Ascending aorta (tissue), 2 donors: ENCODE data around the gene CRACDL. TPM values are rescaled to one million over a fixed set of nuclear protein-coding genes. Genes with fewer than 3 reads are reported as not detected.

ENCODE experiments used
- DNase-seq, 2 donors: peaks; one replicate each; pipeline ENCODE4 v3.0.0-alpha.2; 2019; ENCODE audit warnings: low spot score in 2 of 2
- H3K27ac ChIP-seq, 2 donors: fragments of 200-600 bp; sonication (generic); one replicate each; pipeline ENCODE4 v1.5.1; 2016 to 2017; ENCODE audit warnings: mild to moderate bottlenecking in 1 of 2
- H3K27me3 ChIP-seq: fragments of 200-600 bp; sonication (generic); one replicate; pipeline ENCODE4 v1.5.1; 2017
- H3K36me3 ChIP-seq, 2 donors: fragments of 200-600 bp; sonication (generic); one replicate each; pipeline ENCODE4 v1.5.1; 2016
- H3K4me1 ChIP-seq, 2 donors: fragments of 200-600 bp; sonication (generic); one replicate each; pipeline ENCODE4 v1.5.1; 2016 to 2017; ENCODE audit warnings: mild to moderate bottlenecking in 1 of 2
- H3K4me3 ChIP-seq, 2 donors: fragments of 200-600 bp; sonication (generic); one replicate each; pipeline ENCODE4 v1.5.1; 2016 to 2017; ENCODE audit warnings: mild to moderate bottlenecking in 1 of 2
- H3K9me3 ChIP-seq, 2 donors: fragments of 200-600 bp; sonication (generic); one replicate each; pipeline ENCODE4 v1.5.1; 2016
- intact Hi-C: fragments of 100-400 bp; cut with DNase I; formaldehyde crosslinking; loops from one replicate; pipeline ENCODE4 v1.15.1; 2023
- total RNA-seq: library from RNA; depleted of rRNA; stranded (reverse); fragments of >200 nt; gene quantifications from one replicate; pipeline ENCODE4 v1.1.0, GENCODE V29; 2016
- TF ChIP-seq, protein P1 (sequence below), 3 experiments: fragments of 200-600 bp in 2 of 3; fragments of 450-650 bp in 1 of 3; sonication (generic) in 2 of 3; IDR thresholded peaks; one replicate each; pipeline ENCODE4 v1.5.1; 2016 to 2019; ENCODE audit warnings: antibody characterized with exemption in 3 of 3, mild to moderate bottlenecking in 1 of 3, moderate library complexity in 1 of 3

The CRACDL gene
- total RNA-seq, 1 donor from 2014 or later = 51.9 TPM

DNA sequence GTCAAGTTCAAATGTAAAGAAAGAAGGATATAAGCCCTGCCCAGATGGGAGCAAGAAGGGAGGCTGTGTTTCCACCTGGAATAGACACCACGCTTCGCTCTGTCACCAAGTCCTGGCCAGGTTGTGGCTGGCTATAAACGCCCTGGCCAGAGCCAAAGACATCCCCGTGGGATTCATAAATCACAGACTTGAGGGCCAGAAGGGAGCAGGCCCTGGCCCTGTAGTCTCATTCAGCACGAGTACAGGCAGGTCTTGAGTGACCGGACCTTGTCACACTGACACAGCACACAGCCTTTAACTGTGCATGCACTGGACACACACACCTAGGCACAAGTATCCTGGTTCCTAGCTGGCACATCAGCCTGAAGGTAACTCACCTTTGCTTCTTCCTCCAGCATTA lies 110.6 kb downstream of the CRACDL start:
- Histone ChIP-seq H3K4me1 (peaks cover 3 to 10% of the 10 kb centered on the region in 2 donors), H3K4me3 (no peak overlapping the region), H3K9me3 (no peaks in the 10 kb centered on the region), H3K36me3 (no peaks in the 10 kb centered on the region), H3K27ac (peak overlapping the region in 1 of 2 donors; percentile 86), H3K27me3 (no peaks in the 10 kb centered on the region)
- intact Hi-C loops = no loop called here
- TF ChIP-seq, protein P1, sequence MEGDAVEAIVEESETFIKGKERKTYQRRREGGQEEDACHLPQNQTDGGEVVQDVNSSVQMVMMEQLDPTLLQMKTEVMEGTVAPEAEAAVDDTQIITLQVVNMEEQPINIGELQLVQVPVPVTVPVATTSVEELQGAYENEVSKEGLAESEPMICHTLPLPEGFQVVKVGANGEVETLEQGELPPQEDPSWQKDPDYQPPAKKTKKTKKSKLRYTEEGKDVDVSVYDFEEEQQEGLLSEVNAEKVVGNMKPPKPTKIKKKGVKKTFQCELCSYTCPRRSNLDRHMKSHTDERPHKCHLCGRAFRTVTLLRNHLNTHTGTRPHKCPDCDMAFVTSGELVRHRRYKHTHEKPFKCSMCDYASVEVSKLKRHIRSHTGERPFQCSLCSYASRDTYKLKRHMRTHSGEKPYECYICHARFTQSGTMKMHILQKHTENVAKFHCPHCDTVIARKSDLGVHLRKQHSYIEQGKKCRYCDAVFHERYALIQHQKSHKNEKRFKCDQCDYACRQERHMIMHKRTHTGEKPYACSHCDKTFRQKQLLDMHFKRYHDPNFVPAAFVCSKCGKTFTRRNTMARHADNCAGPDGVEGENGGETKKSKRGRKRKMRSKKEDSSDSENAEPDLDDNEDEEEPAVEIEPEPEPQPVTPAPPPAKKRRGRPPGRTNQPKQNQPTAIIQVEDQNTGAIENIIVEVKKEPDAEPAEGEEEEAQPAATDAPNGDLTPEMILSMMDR (IDR thresholded peaks at IDR 0.05) = no peak
- no peak for DNase-seq

DNA sequence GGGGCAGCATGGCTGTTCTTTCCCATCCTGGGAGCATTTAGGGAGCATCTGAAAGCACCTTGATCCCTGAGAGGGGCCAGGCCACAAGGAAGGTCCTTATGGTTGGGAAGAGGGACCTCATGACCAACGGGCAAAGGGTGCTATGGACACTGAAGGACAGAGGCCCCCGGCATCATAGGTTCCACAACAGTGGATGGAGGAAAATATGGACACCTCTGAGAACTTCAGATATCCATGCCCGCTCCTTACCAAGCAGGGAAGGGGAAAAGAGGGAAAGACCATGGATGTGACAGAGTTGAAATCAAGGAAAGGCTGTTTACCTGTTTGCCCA lies 111.0 kb downstream of the CRACDL start:
- no peaks in the 10 kb centered on the region for H3K9me3 ChIP-seq
- peak overlapping the region in 1 of 2 donors; percentile 86 for H3K27ac ChIP-seq
- no peak overlapping the region for H3K4me3 ChIP-seq
- no peak for DNase-seq
- peaks cover 3 to 10% of the 10 kb centered on the region in 2 donors for H3K4me1 ChIP-seq
- no peaks in the 10 kb centered on the region for H3K27me3 ChIP-seq
- H3K36me3 ChIP-seq = no peaks in the 10 kb centered on the region
- intact Hi-C loops = no loop called here
- TF ChIP-seq, protein P1 (IDR thresholded peaks at IDR 0.05) = no peak

DNA sequence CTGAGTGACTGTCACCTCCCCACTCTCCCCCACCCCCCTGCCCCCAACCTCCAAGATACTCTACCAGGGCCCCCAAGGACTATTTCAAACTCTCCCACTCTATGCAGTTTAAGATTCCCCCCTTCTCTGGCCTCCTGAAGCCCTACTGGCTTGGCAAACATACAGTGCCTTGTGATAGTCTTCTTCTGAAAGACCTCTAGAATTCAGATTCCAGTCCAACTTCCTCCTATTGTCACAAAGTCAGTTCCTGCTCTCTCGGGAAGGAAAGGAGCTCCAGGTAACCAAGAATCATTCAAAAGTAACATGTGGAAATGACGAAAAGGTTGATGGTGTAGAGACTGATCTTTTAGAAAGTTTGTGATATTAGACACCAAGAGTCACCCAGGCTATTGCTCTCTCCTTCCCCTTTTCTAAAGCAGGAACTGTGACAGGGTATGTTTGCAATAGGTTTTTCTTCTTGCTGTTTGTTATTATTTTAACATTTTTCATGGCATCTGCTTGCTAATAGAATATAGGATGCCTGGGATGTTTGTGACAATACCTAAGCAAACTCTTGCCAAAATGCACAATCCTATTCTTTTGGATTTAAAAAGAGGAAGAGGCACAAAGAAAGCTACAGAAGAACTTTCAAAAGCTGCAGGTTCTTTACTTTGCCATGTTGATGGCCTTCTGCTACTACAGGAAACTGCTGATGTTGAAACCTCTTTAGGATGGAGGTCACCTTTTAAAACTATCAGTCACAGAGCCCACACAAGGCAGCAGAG lies 111.6 kb downstream of the CRACDL start:
- no peak for DNase-seq
- Histone ChIP-seq H3K36me3 (no peaks in the 10 kb centered on the region), H3K4me3 (no peak overlapping the region), H3K9me3 (no peaks in the 10 kb centered on the region), H3K27me3 (no peaks in the 10 kb centered on the region), H3K27ac (peak overlapping the region in 1 of 2 donors; percentile 86), H3K4me1 (peaks cover 3 to 10% of the 10 kb centered on the region in 2 donors)
- intact Hi-C loops = loop anchor here (5.0 kb wide), 1 partner anchor 92 kb away; the partner anchor contains the start of gene MGAT4A
- TF ChIP-seq, protein P1 (IDR thresholded peaks at IDR 0.05) = no peak

DNA sequence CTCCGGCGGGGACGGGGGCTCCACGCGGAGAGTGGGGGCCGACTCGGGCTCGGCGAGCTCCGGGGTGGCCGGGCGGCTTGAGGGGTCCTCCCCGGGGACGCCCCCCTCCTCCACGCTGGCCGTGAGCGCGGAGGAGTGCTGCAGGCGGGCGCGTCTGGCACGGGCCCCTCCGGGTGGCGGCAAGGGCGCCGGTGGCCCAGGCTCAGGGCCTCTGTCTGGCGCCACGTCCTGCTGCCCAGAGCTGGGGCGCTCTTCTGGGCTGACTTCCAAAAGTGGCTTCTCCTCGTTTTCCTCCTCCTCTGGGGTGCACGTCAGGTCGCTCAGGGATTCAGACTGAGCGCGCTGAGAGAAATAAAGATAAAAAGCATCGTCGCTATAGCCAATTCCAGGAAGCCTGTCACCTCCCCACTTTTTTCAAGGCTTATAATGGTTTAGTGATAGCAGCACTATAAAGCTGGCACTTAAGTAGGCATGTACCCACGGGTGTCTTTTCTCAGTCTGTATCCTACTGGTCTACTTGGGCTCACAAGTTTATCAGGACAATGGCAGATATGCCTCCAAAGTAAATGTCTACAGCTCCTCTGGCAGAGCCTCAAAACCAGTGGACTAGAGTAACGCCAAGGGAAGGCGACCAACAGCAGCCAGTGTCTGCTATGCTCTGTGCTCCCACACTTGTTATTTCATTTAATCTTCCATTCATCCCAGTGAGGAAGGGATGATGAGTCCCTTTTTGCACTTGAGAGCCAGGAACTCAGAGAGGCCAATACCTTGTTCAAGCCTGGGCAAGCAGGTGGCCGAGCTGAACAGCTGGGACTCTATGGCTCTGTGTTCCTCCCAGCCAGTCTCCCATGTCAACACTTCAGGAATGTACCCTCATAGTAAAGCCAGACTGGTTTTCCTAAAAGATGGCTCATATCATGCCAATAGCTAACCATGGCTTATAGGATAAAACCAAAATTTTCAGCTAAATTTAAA lies 112.5 kb downstream of the CRACDL start:
- Histone ChIP-seq H3K27me3 (no peaks in the 10 kb centered on the region), H3K9me3 (no peaks in the 10 kb centered on the region), H3K36me3 (no peaks in the 10 kb centered on the region), H3K4me3 (peak overlapping the region; percentile 62 to 67), H3K27ac (peak overlapping the region; percentile 69 to 86), H3K4me1 (peaks cover 3 to 10% of the 10 kb centered on the region in 2 donors)
- intact Hi-C loops = loop anchor here (5.0 kb wide), 1 partner anchor 91 kb away; the partner anchor contains the start of gene MGAT4A
- TF ChIP-seq, protein P1 (IDR thresholded peaks at IDR 0.05) = peak in 1 of 3 experiments; percentile 3
- DNase-seq = no peak

DNA sequence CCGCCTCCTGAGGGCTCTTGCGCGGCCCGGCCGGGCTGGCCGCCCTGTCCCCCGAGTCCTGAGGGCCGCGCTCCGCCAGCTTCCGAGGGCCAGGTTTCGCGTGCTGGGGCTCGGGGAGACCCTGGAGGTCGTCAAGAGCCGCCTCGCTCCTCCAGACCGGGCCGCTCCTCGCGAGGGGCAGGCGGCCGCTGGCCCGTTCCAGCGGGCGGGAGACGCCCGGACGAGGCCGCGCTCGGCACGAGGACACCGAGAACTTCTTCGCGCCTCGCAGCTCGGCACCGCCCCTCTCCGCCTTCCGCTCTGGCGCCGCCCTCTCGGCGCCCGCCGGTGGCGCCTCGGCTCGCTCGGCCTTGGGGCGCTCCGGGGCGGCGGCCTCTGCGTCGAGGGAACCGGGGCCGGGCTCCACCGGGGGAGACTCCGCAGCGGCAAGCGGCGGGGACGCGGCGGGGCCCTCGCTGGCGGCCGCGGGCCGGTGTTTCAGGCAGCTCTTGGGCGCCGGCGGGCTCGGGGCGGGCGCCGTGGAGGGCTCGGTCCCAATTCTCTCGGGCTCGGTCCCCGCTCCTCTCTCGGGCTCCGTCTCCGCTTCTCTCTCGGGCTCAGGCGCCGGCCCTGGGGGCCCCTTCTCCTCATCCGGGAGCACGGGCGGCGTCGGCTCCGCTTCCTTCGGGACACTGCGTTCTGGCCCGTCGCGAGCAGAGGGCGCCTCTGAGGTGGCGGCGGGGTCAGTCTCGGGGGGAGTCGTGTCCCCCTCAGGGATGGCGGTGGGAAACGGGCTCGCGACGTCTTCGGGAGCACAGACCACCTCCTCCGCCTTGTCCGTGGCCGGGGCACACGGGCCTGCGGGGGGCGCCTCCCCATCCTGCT lies 113.5 kb downstream of the CRACDL start:
- TF ChIP-seq, protein P1 (IDR thresholded peaks at IDR 0.05) = peak; percentile 3 to 63 (median 53)
- no peaks in the 10 kb centered on the region for H3K27me3 ChIP-seq
- peak overlapping the region; percentile 62 to 67 for H3K4me3 ChIP-seq
- intact Hi-C loops = loop anchor here (5.0 kb wide), 1 partner anchor 90 kb away; the partner anchor contains the start of gene MGAT4A
- H3K27ac ChIP-seq = peak overlapping the region; percentile 69 to 86
- H3K36me3 ChIP-seq = no peaks in the 10 kb centered on the region
- H3K4me1 ChIP-seq = peaks cover 3 to 10% of the 10 kb centered on the region in 2 donors
- peak in 1 of 2 donors; percentile 72 for DNase-seq
- H3K9me3 ChIP-seq = no peaks in the 10 kb centered on the region
